ENCODE data around the gene ATAT1. TPM values are rescaled to one million over a fixed set of nuclear protein-coding genes. Genes with fewer than 3 reads are reported as not detected.

Gene ATAT1
- total and polyA plus RNA-seq, 12 donors, result 0.78 to 16.3 (median 8.3) TPM

- no peak for TF ChIP-seq CTCF (IDR thresholded peaks at IDR 0.05)
- no peak for TF ChIP-seq POLR2A (IDR thresholded peaks at IDR 0.05)
- DNase-seq, result no peak
- H3K27me3 ChIP-seq, result no peaks in the 10 kb centered on the region
- H3K36me3 ChIP-seq (replicated peaks in 1 of 2), result peaks cover 0 to 6% of the 10 kb centered on the region in 2 donors
- H3K4me1 ChIP-seq (replicated peaks in 1 of 2), result peaks cover 53 to 85% of the 10 kb centered on the region in 2 donors
- peak overlapping the region in 1 of 4 donors; percentile 72 for H3K4me3 ChIP-seq
- intact Hi-C loops (cut with DNase I), result no loop called here
- no peaks in the 10 kb centered on the region for H3K9me3 ChIP-seq (replicated peaks in 1 of 3)
- peak overlapping the region; percentile 67 to 98 (median 92) for H3K27ac ChIP-seq
- 30 to 57% (median 44%) methylated on average over 7 of the region's 7 CpGs for WGBS, 4 donors
Observed at GRCh38 chr6:30683183-30683979, 56.7 kb downstream of the ATAT1 start.

GRCh38 chr6:30683980-30684338 is 57.3 kb downstream of the ATAT1 start:
- H3K36me3 ChIP-seq (replicated peaks in 1 of 2), result no peaks in the 10 kb centered on the region
- H3K9me3 ChIP-seq (replicated peaks in 1 of 3), result no peaks in the 10 kb centered on the region
- H3K4me3 ChIP-seq, result peak overlapping the region in 2 of 4 donors; percentile 22 to 72
- no peak for DNase-seq
- H3K4me1 ChIP-seq (replicated peaks in 1 of 2), result peaks cover 53 to 82% of the 10 kb centered on the region in 2 donors
- H3K27me3 ChIP-seq, result no peaks in the 10 kb centered on the region
- peak overlapping the region; percentile 82 to 98 (median 94) for H3K27ac ChIP-seq
- TF ChIP-seq CTCF (IDR thresholded peaks at IDR 0.05), result no peak
- no peak for TF ChIP-seq POLR2A (IDR thresholded peaks at IDR 0.05)
- 34 to 56% (median 39%) methylated on average over 2 of the region's 2 CpGs for WGBS, 4 donors
- intact Hi-C loops (cut with DNase I), result no loop called here

- WGBS, 4 donors, result 39 to 64% (median 57%) methylated on average over 12 to 21 of the region's 21 CpGs
Observed at GRCh38 chr6:30684386-30685156, 57.9 kb downstream of the ATAT1 start.

More at GRCh38 chr6:30684386-30685156, 57.9 kb downstream of the ATAT1 start:
- Histone ChIP-seq H3K4me3 (peak overlapping the region in 2 of 4 donors; percentile 22 to 72), H3K4me1 (replicated peaks in 1 of 2) (peaks cover 53 to 79% of the 10 kb centered on the region in 2 donors), H3K9me3 (replicated peaks in 1 of 3) (no peaks in the 10 kb centered on the region), H3K27ac (peak overlapping the region in 4 of 5 donors; percentile 94 to 98 (median 96)), H3K27me3 (no peaks in the 10 kb centered on the region), H3K36me3 (replicated peaks in 1 of 2) (no peaks in the 10 kb centered on the region)
- peak in 4 of 7 donors; percentile 41 to 53 (median 48) for DNase-seq
- TF ChIP-seq POLR2A (IDR thresholded peaks at IDR 0.05), result no peak
- TF ChIP-seq CTCF (IDR thresholded peaks at IDR 0.05), result no peak
- intact Hi-C loops (cut with DNase I), result no loop called here

Measured in adrenal gland (tissue), 12 donors.